GM12878 (cell line): Measurements from ENCODE around the gene CRYBB1.

Source experiments
- ATF3 ChIP-seq: IDR thresholded peaks from 2 replicates; pipeline ENCODE4 v1.6.1; 2011; ENCODE audit warnings: low read depth, mild to moderate bottlenecking, low read length, moderate library complexity, borderline replicate concordance; ENCODE audit errors: extremely low read depth
- BRCA1 ChIP-seq: IDR thresholded peaks from 2 replicates; pipeline ENCODE4 v1.6.1; 2011; ENCODE audit warnings: low read depth, low read length, improper control_type of control experiment
- CBFB ChIP-seq: IDR thresholded peaks from 2 replicates; pipeline ENCODE4 v1.6.1; 2016; ENCODE audit warnings: antibody characterized with exemption, low read depth
- CTCF ChIP-seq, 3 experiments: IDR thresholded peaks in 2 of 3; conservative IDR thresholded peaks in 1 of 3; 2 replicates each; pipeline ENCODE4 v1.5.1; 2011; ENCODE audit warnings: low read depth in 3 of 3, low read length in 3 of 3, mild to moderate bottlenecking in 3 of 3, control low read depth in 2 of 3, moderate library complexity in 2 of 3, inconsistent platforms in 1 of 3, mixed read lengths in 1 of 3; ENCODE audit not compliant: control insufficient read depth in 2 of 3, insufficient read depth in 1 of 3; ENCODE audit errors: extremely low read depth in 1 of 3
- FOXK2 ChIP-seq: fragments of 450-650 bp; IDR thresholded peaks from 2 replicates; pipeline ENCODE4 v1.6.1; 2017; ENCODE audit warnings: mild to moderate bottlenecking, moderate library complexity
- GABPA ChIP-seq: IDR thresholded peaks from 2 replicates; pipeline ENCODE4 v1.6.1; 2014; ENCODE audit warnings: antibody characterized with exemption, low read depth, mild to moderate bottlenecking, inconsistent platforms
- JUND ChIP-seq: IDR thresholded peaks from 2 replicates; pipeline ENCODE4 v1.6.1; 2012; ENCODE audit warnings: low read depth, mild to moderate bottlenecking, low read length, improper control_type of control experiment, moderate library complexity
- MEF2A ChIP-seq: IDR thresholded peaks from 2 replicates; pipeline ENCODE4 v1.6.1; 2011; ENCODE audit warnings: low read depth, mild to moderate bottlenecking, low read length, moderate library complexity; ENCODE audit not compliant: insufficient read depth
- PAX8 ChIP-seq: fragments of 450-650 bp; IDR thresholded peaks from 2 replicates; pipeline ENCODE4 v1.6.1; 2017; ENCODE audit warnings: mild to moderate bottlenecking, moderate library complexity
- RELA ChIP-seq: fragments of 450-650 bp; IDR thresholded peaks from 2 replicates; pipeline ENCODE4 v1.8.0; 2014; ENCODE audit warnings: borderline replicate concordance; ENCODE audit not compliant: partially characterized antibody
- REST ChIP-seq: IDR thresholded peaks from 2 replicates; pipeline ENCODE4 v1.6.1; 2012; ENCODE audit warnings: mild to moderate bottlenecking, low read depth, low read length
- RFX5 ChIP-seq: IDR thresholded peaks from 2 replicates; pipeline ENCODE4 v1.6.1; 2011; ENCODE audit warnings: low read depth, low read length, improper control_type of control experiment
- SRF ChIP-seq, 2 experiments: IDR thresholded peaks; 2 replicates each; pipeline ENCODE4 v1.6.1; 2011; ENCODE audit warnings: low read depth in 2 of 2, low read length in 2 of 2, mild to moderate bottlenecking in 1 of 2, moderate library complexity in 1 of 2
- USF2 ChIP-seq: IDR thresholded peaks from 2 replicates; pipeline ENCODE4 v1.6.1; 2011; ENCODE audit warnings: low read depth, low read length, improper control_type of control experiment, borderline replicate concordance

- TF ChIP-seq RELA = no peak
- no peak for TF ChIP-seq BRCA1
- no peak for TF ChIP-seq USF2
- no peak for TF ChIP-seq ATF3
- TF ChIP-seq CBFB = no peak
- TF ChIP-seq CTCF (IDR thresholded peaks at IDR 0.05 in 2 of 3, conservative IDR thresholded peaks at IDR 0.05 in 1 of 3; ENCODE audit: control insufficient read depth in 2 of 3, extremely low read depth in 1 of 3, insufficient read depth in 1 of 3, low read depth in 3 of 3, low read length in 3 of 3) = no peak
- no peak for TF ChIP-seq PAX8
- TF ChIP-seq SRF (IDR thresholded peaks at IDR 0.05; ENCODE audit: low read depth in 2 of 2, low read length in 2 of 2) = no peak
- no peak for TF ChIP-seq REST
- no peak for TF ChIP-seq MEF2A
- TF ChIP-seq GABPA = no peak
- TF ChIP-seq JUND = no peak
- no peak for TF ChIP-seq FOXK2
- TF ChIP-seq RFX5 = no peak
These were observed 20.3 kb downstream of the CRYBB1 start for GRCh38 chr22:26597480-26597879.
